HCT116 (cell line): ENCODE data around the gene RBX1. TPM values are rescaled to one million over a fixed set of nuclear protein-coding genes. Genes with fewer than 3 reads are reported as not detected.

Source experiments
- ATAC-seq: fragments of 200-7000 bp; cut with Tn5 transposase; 2 replicates; pipeline ENCODE4 v1.9.1; 2020; ENCODE audit warnings: mild to moderate bottlenecking, moderate library complexity
- BruUV-seq: library from RNA; stranded (reverse); fragments of 400-500 nt; replicated peaks from 2 replicates; lab custom pipeline; 2021; lab: Mats Ljungman, UMichigan
- CTCF ChIA-PET: fragments of 300-600 bp; sonication (Branson Sonifier 250); formaldehyde crosslinking; loops from one replicate; lab custom pipeline; 2021; ENCODE audit warnings: antibody characterized with exemption; lab: Charles Lee
- POLR2A ChIA-PET: fragments of 300-600, 350-600 bp; sonication (Branson Sonifier 250); formaldehyde crosslinking; loops from one replicate; lab custom pipeline; 2021; ENCODE audit warnings: antibody characterized with exemption; lab: Charles Lee
- RAD21 ChIA-PET, 2 experiments: fragments of 300-600 bp; sonication (Branson Sonifier 250); formaldehyde crosslinking; loops; one replicate each; lab custom pipeline; 2023; ENCODE audit warnings: low total read pairs in 2 of 2; ENCODE audit not compliant: uncharacterized antibody in 2 of 2, unreplicated experiment in 2 of 2, low non-redundant PET in 1 of 2; lab: Charles Lee
- DNase-seq: peaks from one replicate; pipeline ENCODE4 v3.0.0-alpha.2; 2010; ENCODE audit warnings: low read depth, low spot score
- H2AFZ ChIP-seq: fragments of 200-600 bp; shearing (Covaris generic), sonication (generic); 2 replicates; pipeline ENCODE4 v1.6.1; 2017; ENCODE audit warnings: low read depth, mixed run types, mixed read lengths, antibody characterized with exemption, low read length; ENCODE audit not compliant: poor library complexity, severe bottlenecking
- H3K27ac ChIP-seq: 2 replicates; pipeline ENCODE4 v1.5.1; 2012; ENCODE audit warnings: low read depth, low read length
- H3K27me3 ChIP-seq: fragments of 200-600 bp; sonication (generic); 2 replicates; pipeline ENCODE4 v1.6.1; 2016; ENCODE audit warnings: mixed run types, low read length, mixed read lengths; ENCODE audit not compliant: insufficient read depth
- H3K36me3 ChIP-seq, 2 experiments: fragments of 200-500 bp in 1 of 2; fragments of 200-600 bp in 1 of 2; sonication (Bioruptor generic) in 1 of 2; sonication (generic) in 1 of 2; 2 replicates each; pipeline versions ENCODE4 v1.5.1 to v1.6.1; 2014 to 2016; ENCODE audit warnings: low read length in 2 of 2, inconsistent platforms in 1 of 2, mixed read lengths in 1 of 2, mixed run types in 1 of 2; ENCODE audit not compliant: insufficient read depth in 2 of 2, control insufficient read depth in 1 of 2
- H3K4me1 ChIP-seq, 2 experiments: fragments of 200-600 bp in 1 of 2; sonication (generic) in 1 of 2; 2 replicates each; pipeline versions ENCODE4 v1.5.1 to v1.6.1; 2012 to 2017; ENCODE audit warnings: low read length in 2 of 2, inconsistent platforms in 1 of 2, mild to moderate bottlenecking in 1 of 2, mixed read lengths in 1 of 2, mixed run types in 1 of 2, moderate library complexity in 1 of 2; ENCODE audit not compliant: insufficient read depth in 2 of 2, control insufficient read depth in 1 of 2
- H3K4me2 ChIP-seq: fragments of 200-600 bp; sonication (generic); 2 replicates; pipeline ENCODE4 v1.6.1; 2017; ENCODE audit warnings: mixed run types, low read length, mixed read lengths
- H3K4me3 ChIP-seq, 2 experiments: fragments of 200-600 bp in 1 of 2; sonication (generic) in 1 of 2; replicated peaks in 1 of 2; 2 replicates each; pipeline ENCODE4 v1.5.1; 2011 to 2016; ENCODE audit warnings: low read length in 2 of 2, control low read depth in 1 of 2, low read depth in 1 of 2, mild to moderate bottlenecking in 1 of 2, mixed read lengths in 1 of 2, mixed run types in 1 of 2
- H3K79me2 ChIP-seq: fragments of 200-600 bp; sonication (generic); 2 replicates; pipeline ENCODE4 v1.6.1; 2017; ENCODE audit warnings: mild to moderate bottlenecking, mixed run types, low read length, moderate library complexity, mixed read lengths; ENCODE audit not compliant: insufficient read depth
- H3K9ac ChIP-seq: fragments of 200-600 bp; sonication (generic); 2 replicates; pipeline ENCODE4 v1.6.1; 2016; ENCODE audit warnings: low read length, mixed read lengths
- H3K9me2 ChIP-seq: fragments of 200-600 bp; sonication (generic), shearing (Covaris generic); 2 replicates; pipeline ENCODE4 v1.6.1; 2017; ENCODE audit warnings: mixed run types, mild to moderate bottlenecking, moderate library complexity; ENCODE audit not compliant: insufficient read depth
- H3K9me3 ChIP-seq, 2 experiments: fragments of 200-500 bp in 1 of 2; fragments of 200-600 bp in 1 of 2; sonication (Bioruptor generic) in 1 of 2; sonication (generic) in 1 of 2; 2 replicates each; pipeline ENCODE4 v1.6.1; 2014 to 2017; ENCODE audit warnings: low read length in 2 of 2, mixed read lengths in 2 of 2, inconsistent platforms in 1 of 2, low read depth in 1 of 2, mild to moderate bottlenecking in 1 of 2, mixed run types in 1 of 2, moderate library complexity in 1 of 2; ENCODE audit not compliant: control insufficient read depth in 1 of 2, insufficient read depth in 1 of 2
- H4K20me1 ChIP-seq: fragments of 200-600 bp; sonication (generic), shearing (Covaris generic); 2 replicates; pipeline ENCODE4 v1.6.1; 2017; ENCODE audit warnings: mixed run types, mild to moderate bottlenecking, moderate library complexity; ENCODE audit not compliant: insufficient read depth
- ATF3 ChIP-seq: IDR thresholded peaks from 2 replicates; pipeline ENCODE4 v1.6.1; 2012
- CBX3 ChIP-seq: IDR thresholded peaks from 2 replicates; pipeline ENCODE4 v1.6.1; 2012; ENCODE audit warnings: low read depth
- CTCF ChIP-seq, 3 experiments: fragments of 200-600 bp in 1 of 3; sonication (generic) in 1 of 3; IDR thresholded peaks in 2 of 3; conservative IDR thresholded peaks in 1 of 3; 2 replicates each; pipeline ENCODE4 v1.5.1; 2012 to 2017; ENCODE audit warnings: low read depth in 2 of 3, low read length in 2 of 3, antibody characterized with exemption in 1 of 3, borderline replicate concordance in 1 of 3, control low read depth in 1 of 3, mild to moderate bottlenecking in 1 of 3, mixed read lengths in 1 of 3, mixed run types in 1 of 3, moderate library complexity in 1 of 3; ENCODE audit not compliant: insufficient read depth in 1 of 3
- ELF1 ChIP-seq: IDR thresholded peaks from 2 replicates; pipeline ENCODE4 v1.6.1; 2012; ENCODE audit warnings: low read depth, borderline replicate concordance
- FOSL1 ChIP-seq: IDR thresholded peaks from 2 replicates; pipeline ENCODE4 v1.6.1; 2012; ENCODE audit warnings: low read depth
- POLR2AphosphoS5 ChIP-seq: IDR thresholded peaks from 2 replicates; pipeline ENCODE4 v1.6.1; 2011; ENCODE audit warnings: mild to moderate bottlenecking, low read depth, low read length, moderate library complexity
- SP1 ChIP-seq: IDR thresholded peaks from 2 replicates; pipeline ENCODE4 v1.6.1; 2012; ENCODE audit warnings: low read depth
- ZNF274 ChIP-seq: fragments of 200-500 bp; sonication (Bioruptor generic); IDR thresholded peaks from 2 replicates; pipeline ENCODE4 v1.6.1; 2014; ENCODE audit warnings: mild to moderate bottlenecking, low read depth, low read length, inconsistent platforms
- intact Hi-C: fragments of 100-400 bp; cut with micrococcal nuclease; formaldehyde crosslinking; loops from 2 replicates; pipeline ENCODE4 v1.10.0; 2022
- total RNA-seq: library from RNA; stranded (reverse); gene quantifications from one replicate; pipeline ENCODE4 v1.2.1, GENCODE V29; 2021; ENCODE audit not compliant: unreplicated experiment
- TF ChIP-seq, protein P1 (sequence below): IDR thresholded peaks from 2 replicates; pipeline ENCODE4 v1.6.1; 2011; ENCODE audit warnings: mild to moderate bottlenecking, low read length, moderate library complexity; ENCODE audit not compliant: insufficient replicate concordance; ENCODE audit errors: extremely low read depth

The RBX1 gene
- total RNA-seq, 1 experiment from 2014 or later: 51.2 TPM

GRCh38 chr22:41000040-41000565, 48.9 kb downstream of the RBX1 start:
- no TSS peak for BruUV-seq
- no peak overlapping the region for H3K27ac ChIP-seq
- POLR2A ChIA-PET: no interaction called here

More at GRCh38 chr22:41000040-41000565, 48.9 kb downstream of the RBX1 start:
- H3K4me3 ChIP-seq: no peak overlapping the region
- H3K4me1 ChIP-seq: peaks cover 16 to 25% of the 10 kb centered on the region in 2 experiments
- no peak for DNase-seq
- no peak for TF ChIP-seq FOSL1
- no peak for TF ChIP-seq ZNF274
- TF ChIP-seq POLR2AphosphoS5: no peak
- no peak for TF ChIP-seq ATF3
- no peak for TF ChIP-seq CTCF (IDR thresholded peaks at IDR 0.05 in 2 of 3, conservative IDR thresholded peaks at IDR 0.05 in 1 of 3; ENCODE audit: borderline replicate concordance in 1 of 3, insufficient read depth in 1 of 3, low read depth in 2 of 3, low read length in 2 of 3)
- TF ChIP-seq, protein P1, sequence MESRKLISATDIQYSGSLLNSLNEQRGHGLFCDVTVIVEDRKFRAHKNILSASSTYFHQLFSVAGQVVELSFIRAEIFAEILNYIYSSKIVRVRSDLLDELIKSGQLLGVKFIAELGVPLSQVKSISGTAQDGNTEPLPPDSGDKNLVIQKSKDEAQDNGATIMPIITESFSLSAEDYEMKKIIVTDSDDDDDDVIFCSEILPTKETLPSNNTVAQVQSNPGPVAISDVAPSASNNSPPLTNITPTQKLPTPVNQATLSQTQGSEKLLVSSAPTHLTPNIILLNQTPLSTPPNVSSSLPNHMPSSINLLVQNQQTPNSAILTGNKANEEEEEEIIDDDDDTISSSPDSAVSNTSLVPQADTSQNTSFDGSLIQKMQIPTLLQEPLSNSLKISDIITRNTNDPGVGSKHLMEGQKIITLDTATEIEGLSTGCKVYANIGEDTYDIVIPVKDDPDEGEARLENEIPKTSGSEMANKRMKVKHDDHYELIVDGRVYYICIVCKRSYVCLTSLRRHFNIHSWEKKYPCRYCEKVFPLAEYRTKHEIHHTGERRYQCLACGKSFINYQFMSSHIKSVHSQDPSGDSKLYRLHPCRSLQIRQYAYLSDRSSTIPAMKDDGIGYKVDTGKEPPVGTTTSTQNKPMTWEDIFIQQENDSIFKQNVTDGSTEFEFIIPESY: no peak
- TF ChIP-seq SP1: no peak
- TF ChIP-seq CBX3: no peak
- TF ChIP-seq ELF1: no peak
- TF ChIP-seq, all 23 proteins: peak for 0
- Histone ChIP-seq H4K20me1 (no peaks in the 10 kb centered on the region), H2AFZ (peak overlapping the region; percentile 17), H3K36me3 (no peaks in the 10 kb centered on the region), H3K9me3 (no peaks in the 10 kb centered on the region), H3K4me2 (no peak overlapping the region), H3K27me3 (no peaks in the 10 kb centered on the region), H3K79me2 (no peaks in the 10 kb centered on the region), H3K9me2 (no peaks in the 10 kb centered on the region), H3K9ac (no peak overlapping the region)
- RAD21 ChIA-PET: no interaction called here
- ATAC-seq: no peak
- intact Hi-C loops: no loop called here
- CTCF ChIA-PET: no interaction called here
